HepG2 (cell line): ENCODE measurements around the gene ZSCAN31. TPM values are rescaled to one million over a fixed set of nuclear protein-coding genes. Genes with fewer than 3 reads are reported as not detected.

ENCODE experiments used
- ADNP ChIP-seq: sonication (generic); formaldehyde crosslinking; IDR thresholded peaks from 2 replicates; pipeline ENCODE4 v1.4.0; 2020; ENCODE audit warnings: missing genetic modification reagents
- CBX2 ChIP-seq, 2 experiments: fragments of 200-600 bp in 1 of 2; sonication (generic); formaldehyde crosslinking in 1 of 2; IDR thresholded peaks; 2 replicates each; pipeline versions ENCODE4 v1.7.0 to v1.8.1; 2018 to 2022; ENCODE audit warnings: low read depth in 2 of 2, low read length in 1 of 2, mild to moderate bottlenecking in 1 of 2, missing genetic modification reagents in 1 of 2
- DPF2 ChIP-seq: sonication (generic); formaldehyde crosslinking; IDR thresholded peaks from 2 replicates; pipeline ENCODE4 v1.4.0; 2020; ENCODE audit warnings: mild to moderate bottlenecking, low read depth, missing genetic modification reagents, borderline replicate concordance
- IKZF4 ChIP-seq: sonication (generic); formaldehyde crosslinking; IDR thresholded peaks from 2 replicates; pipeline ENCODE4 v1.5.1; 2020; ENCODE audit warnings: borderline replicate concordance, mild to moderate bottlenecking, low read depth, missing genetic modification reagents; ENCODE audit errors: not compliant biosample characterization
- KLF11 ChIP-seq: IDR thresholded peaks from 2 replicates; pipeline ENCODE4 v1.6.1; 2016; ENCODE audit warnings: missing compliant biosample characterization
- KLF12 ChIP-seq: sonication (generic); formaldehyde crosslinking; IDR thresholded peaks from 2 replicates; pipeline ENCODE4 v1.4.0; 2020; ENCODE audit warnings: missing genetic modification reagents, borderline replicate concordance
- RARG ChIP-seq: sonication (generic); formaldehyde crosslinking; IDR thresholded peaks from 2 replicates; pipeline ENCODE4 v1.4.0; 2020; ENCODE audit warnings: low read depth, mild to moderate bottlenecking, missing genetic modification reagents
- TMF1 ChIP-seq: sonication (generic); formaldehyde crosslinking; IDR thresholded peaks from 2 replicates; pipeline ENCODE4 v1.8.1; 2022; ENCODE audit warnings: low read depth, missing genetic modification reagents
- TOPORS ChIP-seq: sonication (generic); formaldehyde crosslinking; IDR thresholded peaks from 2 replicates; pipeline ENCODE4 v1.8.0; 2023; ENCODE audit warnings: mild to moderate bottlenecking, missing genetic modification reagents
- ZNF20 ChIP-seq: sonication (generic); formaldehyde crosslinking; IDR thresholded peaks from 2 replicates; pipeline ENCODE4 v1.4.0; 2020; ENCODE audit warnings: mild to moderate bottlenecking, moderate library complexity, missing genetic modification reagents
- ZNF3 ChIP-seq: IDR thresholded peaks from 2 replicates; pipeline ENCODE4 v1.7.0; 2017; ENCODE audit warnings: inconsistent platforms
- ZNF350 ChIP-seq: sonication (generic); formaldehyde crosslinking; IDR thresholded peaks from 2 replicates; pipeline ENCODE4 v1.4.0; 2020; ENCODE audit warnings: mild to moderate bottlenecking, low read depth, missing genetic modification reagents, borderline replicate concordance
- ZNF652 ChIP-seq: IDR thresholded peaks from 2 replicates; pipeline ENCODE4 v1.6.1; 2016; ENCODE audit warnings: low read depth, borderline replicate concordance
- ZNF747 ChIP-seq: sonication (generic); formaldehyde crosslinking; IDR thresholded peaks from 2 replicates; pipeline ENCODE4 v1.8.1; 2023; ENCODE audit warnings: missing genetic modification reagents, mild to moderate bottlenecking, borderline replicate concordance
- ZSCAN21 ChIP-seq: sonication (generic); formaldehyde crosslinking; IDR thresholded peaks from 2 replicates; pipeline ENCODE4 v1.8.0; 2022; ENCODE audit warnings: mild to moderate bottlenecking, missing genetic modification reagents, moderate library complexity, borderline replicate concordance
- polyA plus RNA-seq, 8 experiments: library from polyadenylated mRNA; depleted of rRNA in 3 of 8; stranded (reverse) in 7 of 8; unstranded in 1 of 8; fragments of >200 nt; fragmentation: Illumina TruSeq in 4 of 8; extraction: Trizol in 4 of 8; gene quantifications; 2 replicates each; pipeline versions ENCODE4 v1.2.1 to v1.2.3, GENCODE V29; 2011 to 2016; ENCODE audit warnings: low read depth in 4 of 8, missing spikeins in 1 of 8, mixed read lengths in 1 of 8; ENCODE audit not compliant: insufficient read depth in 1 of 8
- total RNA-seq, 5 experiments: library from RNA; depleted of rRNA; stranded (reverse); fragments of >200 nt; fragmentation: Illumina TruSeq; extraction: Trizol; gene quantifications; 2 replicates each; pipeline ENCODE4 v1.2.3, GENCODE V29; 2016; ENCODE audit warnings: low read depth in 1 of 5
- TF ChIP-seq, protein P1 (sequence below): sonication (generic); formaldehyde crosslinking; IDR thresholded peaks from 2 replicates; pipeline ENCODE4 v1.4.0; 2020; ENCODE audit warnings: missing genetic modification reagents
- TF ChIP-seq, protein P2 (sequence below): sonication (generic); formaldehyde crosslinking; IDR thresholded peaks from 2 replicates; pipeline ENCODE4 v1.8.0; 2022; ENCODE audit warnings: missing genetic modification reagents, mild to moderate bottlenecking, inconsistent platforms, borderline replicate concordance
- TF ChIP-seq, protein P3 (sequence below): sonication (generic); formaldehyde crosslinking; IDR thresholded peaks from 2 replicates; pipeline ENCODE4 v1.4.0; 2020; ENCODE audit warnings: missing genetic modification reagents

ZSCAN31 gene
- total and polyA plus RNA-seq, 2 of the 13 experiments (the other 11 are each of a cell fraction or from before 2014, with no cell fraction given): 5.3 to 6.2 TPM

DNA sequence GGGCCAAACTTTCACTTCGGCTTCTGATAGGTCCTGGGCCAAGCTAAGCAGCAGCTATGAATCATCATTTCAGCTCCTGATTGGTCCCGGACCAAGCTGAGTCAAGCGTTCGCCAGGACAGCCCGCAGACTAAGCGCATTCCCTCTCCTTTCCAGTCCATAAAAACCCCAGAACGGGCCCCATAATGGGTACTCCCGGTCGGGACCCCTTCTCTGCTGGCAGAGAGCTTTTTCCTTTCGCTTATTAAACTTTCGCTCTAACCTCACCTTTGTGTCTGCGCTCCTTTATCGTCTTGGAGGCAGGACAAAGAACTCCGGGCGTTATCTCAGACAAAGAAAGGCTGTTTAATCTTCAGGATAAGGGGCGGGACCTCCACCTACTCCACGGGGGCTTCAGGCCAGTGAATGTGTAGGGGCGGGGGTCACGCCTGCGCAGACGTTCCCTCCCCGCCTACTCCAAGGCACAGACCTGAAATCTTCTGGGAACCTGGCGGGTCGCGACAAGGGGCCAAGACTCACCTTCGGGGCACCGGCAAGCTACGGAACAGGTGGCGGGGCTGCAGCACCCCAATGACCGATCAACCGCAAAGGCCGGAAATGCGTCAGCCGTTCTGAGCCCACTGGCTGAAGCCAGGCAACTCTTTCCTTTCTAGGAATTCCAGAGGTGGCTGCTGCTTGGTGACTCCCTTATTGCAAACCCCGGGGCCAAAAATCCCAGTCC, at the start of gene ZSCAN31 (continued):
- TF ChIP-seq, protein P1, sequence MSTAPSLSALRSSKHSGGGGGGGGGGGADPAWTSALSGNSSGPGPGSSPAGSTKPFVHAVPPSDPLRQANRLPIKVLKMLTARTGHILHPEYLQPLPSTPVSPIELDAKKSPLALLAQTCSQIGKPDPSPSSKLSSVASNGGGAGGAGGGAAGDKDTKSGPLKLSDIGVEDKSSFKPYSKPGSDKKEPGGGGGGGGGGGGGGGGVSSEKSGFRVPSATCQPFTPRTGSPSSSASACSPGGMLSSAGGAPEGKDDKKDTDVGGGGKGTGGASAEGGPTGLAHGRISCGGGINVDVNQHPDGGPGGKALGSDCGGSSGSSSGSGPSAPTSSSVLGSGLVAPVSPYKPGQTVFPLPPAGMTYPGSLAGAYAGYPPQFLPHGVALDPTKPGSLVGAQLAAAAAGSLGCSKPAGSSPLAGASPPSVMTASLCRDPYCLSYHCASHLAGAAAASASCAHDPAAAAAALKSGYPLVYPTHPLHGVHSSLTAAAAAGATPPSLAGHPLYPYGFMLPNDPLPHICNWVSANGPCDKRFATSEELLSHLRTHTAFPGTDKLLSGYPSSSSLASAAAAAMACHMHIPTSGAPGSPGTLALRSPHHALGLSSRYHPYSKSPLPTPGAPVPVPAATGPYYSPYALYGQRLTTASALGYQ (CRISPR knock-in tag): peak; percentile 62
- TF ChIP-seq TMF1 (no peak; the same call in 1 of the 2 replicates), ZNF3 (no peak), ZNF350 (CRISPR knock-in tag) (peak; percentile 90), ADNP (no peak; the same call in 1 of the 2 replicates), CBX2 (IDR thresholded peaks at IDR 0.05; ENCODE audit: low read depth, low read length) (no peak), CBX2 (CRISPR knock-in tag; IDR thresholded peaks at IDR 0.05; ENCODE audit: low read depth) (no peak), ZNF652 (CRISPR knock-in tag) (no peak), TOPORS (CRISPR knock-in tag) (0 out of 2 replicates have a peak, but pooled peaks have one; percentile 36), RARG (peak; percentile 75; the same call in 1 of the 2 replicates), ZSCAN21 (peak; percentile 65; the same call in 1 of the 2 replicates), IKZF4 (CRISPR knock-in tag) (peak; percentile 42), ZNF20 (no peak; the same call in 1 of the 2 replicates), ZNF747 (CRISPR knock-in tag) (no peak; the same call in 1 of the 2 replicates), KLF12 (CRISPR knock-in tag) (peak; percentile 75; the same call in 1 of the 2 replicates), DPF2 (CRISPR knock-in tag) (peak; percentile 39; the same call in 1 of the 2 replicates), KLF11 (no peak)
- TF ChIP-seq, protein P2, sequence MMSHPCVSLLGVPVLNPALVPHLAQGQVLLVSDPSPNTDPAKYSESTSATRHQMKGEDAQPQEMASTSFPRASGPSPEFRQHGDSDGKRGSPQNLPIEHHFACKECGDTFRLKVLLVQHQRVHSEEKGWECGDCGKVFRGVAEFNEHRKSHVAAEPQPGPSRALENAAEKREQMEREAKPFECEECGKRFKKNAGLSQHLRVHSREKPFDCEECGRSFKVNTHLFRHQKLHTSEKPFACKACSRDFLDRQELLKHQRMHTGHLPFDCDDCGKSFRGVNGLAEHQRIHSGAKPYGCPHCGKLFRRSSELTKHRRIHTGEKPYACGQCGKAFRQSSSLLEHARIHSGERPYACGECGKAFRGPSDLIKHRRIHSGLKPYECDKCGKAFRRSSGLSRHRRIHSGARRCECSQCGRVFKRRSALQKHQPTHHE (CRISPR knock-in tag): no peak; the same call in 1 of the 2 replicates
- TF ChIP-seq, protein P3, sequence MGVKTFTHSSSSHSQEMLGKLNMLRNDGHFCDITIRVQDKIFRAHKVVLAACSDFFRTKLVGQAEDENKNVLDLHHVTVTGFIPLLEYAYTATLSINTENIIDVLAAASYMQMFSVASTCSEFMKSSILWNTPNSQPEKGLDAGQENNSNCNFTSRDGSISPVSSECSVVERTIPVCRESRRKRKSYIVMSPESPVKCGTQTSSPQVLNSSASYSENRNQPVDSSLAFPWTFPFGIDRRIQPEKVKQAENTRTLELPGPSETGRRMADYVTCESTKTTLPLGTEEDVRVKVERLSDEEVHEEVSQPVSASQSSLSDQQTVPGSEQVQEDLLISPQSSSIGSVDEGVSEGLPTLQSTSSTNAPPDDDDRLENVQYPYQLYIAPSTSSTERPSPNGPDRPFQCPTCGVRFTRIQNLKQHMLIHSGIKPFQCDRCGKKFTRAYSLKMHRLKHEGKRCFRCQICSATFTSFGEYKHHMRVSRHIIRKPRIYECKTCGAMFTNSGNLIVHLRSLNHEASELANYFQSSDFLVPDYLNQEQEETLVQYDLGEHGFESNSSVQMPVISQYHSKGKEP: 0 out of 2 replicates have a peak, but pooled peaks have one; percentile 41
